H1 (cell line): ENCODE measurements around the gene CPA4. TPM values are rescaled to one million over a fixed set of nuclear protein-coding genes. Genes with fewer than 3 reads are reported as not detected.

Experiments
- CTCF ChIA-PET: fragments of 300-600 bp; sonication (Branson Sonifier 250); formaldehyde crosslinking; loops from one replicate; lab custom pipeline; 2021; ENCODE audit not compliant: partially characterized antibody; lab: Charles Lee
- POLR2A ChIA-PET: fragments of 300-600 bp; sonication (Branson Sonifier 250); formaldehyde crosslinking; loops from one replicate; lab custom pipeline; 2021; ENCODE audit warnings: inconsistent platforms; ENCODE audit not compliant: partially characterized antibody; lab: Charles Lee
- DNase-seq, 2 experiments: peaks; one replicate each; pipeline versions ENCODE4 v3.0.0 to v3.0.0-alpha.2; 2010 to 2022; ENCODE audit warnings: low spot score in 2 of 2, low read depth in 1 of 2, mixed read lengths in 1 of 2
- FAIRE-seq: peaks from 2 replicates; lab custom pipeline; 2011; peaks lifted over from hg19 to GRCh38; lab: Jason Lieb, UNC
- H2AFZ ChIP-seq: 2 replicates; pipeline ENCODE4 v1.8.1; 2012; ENCODE audit warnings: low read length, inconsistent platforms
- H2AK5ac ChIP-seq: 2 replicates; pipeline ENCODE4 v1.6.1; 2013; ENCODE audit warnings: low read depth, low read length
- H2BK120ac ChIP-seq: replicated peaks from 2 replicates; pipeline ENCODE3; 2013; ENCODE audit warnings: low read depth, low read length, inconsistent platforms
- H2BK12ac ChIP-seq: 2 replicates; pipeline ENCODE4 v1.6.1; 2013; ENCODE audit warnings: low read depth, low read length
- H2BK15ac ChIP-seq: 2 replicates; pipeline ENCODE4 v1.6.1; 2013; ENCODE audit warnings: low read length
- H2BK20ac ChIP-seq: 2 replicates; pipeline ENCODE4 v1.6.1; 2013; ENCODE audit warnings: low read length
- H2BK5ac ChIP-seq: 2 replicates; pipeline ENCODE4 v1.6.1; 2013; ENCODE audit warnings: low read depth, low read length
- H3K14ac ChIP-seq: 2 replicates; pipeline ENCODE4 v1.6.1; 2013; ENCODE audit warnings: inconsistent platforms; ENCODE audit not compliant: insufficient read length
- H3K18ac ChIP-seq: 2 replicates; pipeline ENCODE4 v1.6.1; 2013; ENCODE audit warnings: low read length; ENCODE audit errors: extremely low read depth
- H3K23ac ChIP-seq: 2 replicates; pipeline ENCODE4 v1.6.1; 2013; ENCODE audit warnings: inconsistent platforms; ENCODE audit not compliant: insufficient read length
- H3K23me2 ChIP-seq: 2 replicates; pipeline ENCODE4 v1.6.1; 2013; ENCODE audit warnings: low read depth, low read length
- H3K27ac ChIP-seq: 2 replicates; pipeline ENCODE4 v1.6.1; 2011; ENCODE audit warnings: low read depth, low read length, inconsistent platforms
- H3K27me3 ChIP-seq, 4 experiments: replicated peaks in 1 of 4; 1 replicate in 1 of 4; 2 replicates in 3 of 4; pipeline versions ENCODE4 v1.6.1 to v1.8.1; 2011 to 2013; ENCODE audit warnings: low read length in 3 of 4, mild to moderate bottlenecking in 3 of 4, inconsistent platforms in 2 of 4, mixed read lengths in 2 of 4, moderate library complexity in 1 of 4; ENCODE audit not compliant: control insufficient read depth in 3 of 4, insufficient read depth in 3 of 4; ENCODE audit errors: extremely low read depth in 1 of 4
- H3K36me3 ChIP-seq, 4 experiments: 2 replicates each; pipeline versions ENCODE4 v1.6.1 to v1.8.1; 2011 to 2013; ENCODE audit warnings: mild to moderate bottlenecking in 4 of 4, low read length in 3 of 4, moderate library complexity in 2 of 4, control low read depth in 1 of 4, inconsistent platforms in 1 of 4; ENCODE audit not compliant: insufficient read depth in 4 of 4, control insufficient read depth in 2 of 4
- H3K4ac ChIP-seq: replicated peaks from 2 replicates; pipeline ENCODE3; 2013; ENCODE audit warnings: low read length, low read depth, mixed read lengths, inconsistent platforms; ENCODE audit not compliant: insufficient read length
- H3K4me1 ChIP-seq, 4 experiments: replicated peaks in 1 of 4; 1 replicate in 1 of 4; 2 replicates in 3 of 4; pipeline versions ENCODE4 v1.6.1 to v1.8.1; 2011 to 2013; ENCODE audit warnings: low read length in 3 of 4, inconsistent platforms in 2 of 4, mixed read lengths in 1 of 4; ENCODE audit not compliant: insufficient read depth in 4 of 4, control insufficient read depth in 3 of 4
- H3K4me2 ChIP-seq, 2 experiments: 2 replicates each; pipeline versions ENCODE4 v1.6.1 to v1.8.1; 2011 to 2013; ENCODE audit warnings: low read depth in 2 of 2, low read length in 2 of 2, control low read depth in 1 of 2, inconsistent platforms in 1 of 2, mild to moderate bottlenecking in 1 of 2; ENCODE audit not compliant: insufficient read depth in 1 of 2
- H3K4me3 ChIP-seq, 4 experiments: fragments of 200-600, 300-600 bp in 1 of 4; sonication (generic), shearing (Covaris generic), sonication (Bioruptor Twin) in 1 of 4; 2 replicates each; pipeline versions ENCODE4 v1.5.1 to v1.8.1; 2011 to 2016; ENCODE audit warnings: low read length in 4 of 4, low read depth in 3 of 4, control low read depth in 2 of 4, inconsistent platforms in 2 of 4, mild to moderate bottlenecking in 2 of 4, mixed read lengths in 1 of 4, moderate library complexity in 1 of 4; ENCODE audit not compliant: insufficient read depth in 2 of 4; ENCODE audit errors: extremely low read depth in 1 of 4
- H3K56ac ChIP-seq: replicated peaks from 2 replicates; pipeline ENCODE3; 2013; ENCODE audit warnings: low read depth, mild to moderate bottlenecking, mixed read lengths, low read length, inconsistent platforms; ENCODE audit not compliant: insufficient read length
- H3K79me1 ChIP-seq: 2 replicates; pipeline ENCODE4 v1.6.1; 2013; ENCODE audit warnings: low read depth, low read length, control low read depth
- H3K79me2 ChIP-seq, 2 experiments: 2 replicates each; pipeline versions ENCODE4 v1.6.1 to v1.8.1; 2012 to 2013; ENCODE audit warnings: low read length in 2 of 2, mild to moderate bottlenecking in 2 of 2, inconsistent platforms in 1 of 2; ENCODE audit not compliant: insufficient read depth in 2 of 2, control insufficient read depth in 1 of 2
- H3K9ac ChIP-seq, 4 experiments: replicated peaks in 1 of 4; 1 replicate in 1 of 4; 2 replicates in 3 of 4; pipeline versions ENCODE4 v1.6.1 to v1.8.1; 2011 to 2013; ENCODE audit warnings: low read depth in 3 of 4, low read length in 3 of 4, control low read depth in 2 of 4, mild to moderate bottlenecking in 2 of 4, moderate library complexity in 2 of 4, inconsistent platforms in 1 of 4; ENCODE audit errors: extremely low read depth in 1 of 4
- H3K9me3 ChIP-seq, 2 experiments: 2 replicates each; pipeline versions ENCODE4 v1.6.1 to v1.8.1; 2012 to 2013; ENCODE audit warnings: mild to moderate bottlenecking in 2 of 2, moderate library complexity in 2 of 2, control low read depth in 1 of 2, inconsistent platforms in 1 of 2, low read depth in 1 of 2, low read length in 1 of 2, mixed read lengths in 1 of 2; ENCODE audit not compliant: insufficient read depth in 2 of 2
- H4K20me1 ChIP-seq, 2 experiments: replicated peaks in 1 of 2; 2 replicates each; pipeline versions ENCODE3 to v1.8.1; 2011 to 2013; ENCODE audit warnings: inconsistent platforms in 2 of 2, low read length in 2 of 2, mild to moderate bottlenecking in 1 of 2; ENCODE audit not compliant: insufficient read depth in 2 of 2, control insufficient read depth in 1 of 2
- H4K5ac ChIP-seq: 2 replicates; pipeline ENCODE4 v1.6.1; 2013; ENCODE audit warnings: low read length, low read depth, mixed read lengths, inconsistent platforms; ENCODE audit not compliant: insufficient read length
- H4K8ac ChIP-seq: 2 replicates; pipeline ENCODE4 v1.8.0; 2013; ENCODE audit warnings: mild to moderate bottlenecking, moderate library complexity, low read length, inconsistent platforms; ENCODE audit not compliant: insufficient read depth; ENCODE audit errors: extremely low read depth
- H4K91ac ChIP-seq: replicated peaks from 2 replicates; pipeline ENCODE3; 2013; ENCODE audit warnings: low read length, mixed read lengths, inconsistent platforms; ENCODE audit not compliant: insufficient read length
- BCL11A ChIP-seq, 2 experiments: IDR thresholded peaks; one replicate each; pipeline ENCODE4 v1.6.1; 2011; ENCODE audit warnings: low read depth in 2 of 2, low read length in 2 of 2, mild to moderate bottlenecking in 2 of 2
- CBX8 ChIP-seq: fragments of 300-800, 300-1000 bp; sonication (generic); IDR thresholded peaks from 2 replicates; pipeline ENCODE4 v1.7.1; 2016; ENCODE audit warnings: low read depth, low read length, borderline replicate concordance
- CHD2 ChIP-seq: IDR thresholded peaks from 2 replicates; pipeline ENCODE4 v1.6.1; 2012; ENCODE audit warnings: low read length, improper control_type of control experiment
- EGR1 ChIP-seq: IDR thresholded peaks from 2 replicates; pipeline ENCODE4 v1.6.1; 2011; ENCODE audit warnings: low read depth, low read length, borderline replicate concordance
- EZH2 ChIP-seq: fragments of 200-600 bp; sonication (generic); IDR thresholded peaks from 2 replicates; pipeline ENCODE4 v1.7.1; 2012; ENCODE audit warnings: low read depth, mild to moderate bottlenecking, moderate library complexity, low read length, inconsistent platforms; ENCODE audit not compliant: severe bottlenecking
- FOSL1 ChIP-seq: IDR thresholded peaks from 2 replicates; pipeline ENCODE4 v1.6.1; 2011; ENCODE audit warnings: mild to moderate bottlenecking, low read depth, low read length, moderate library complexity; ENCODE audit not compliant: insufficient read depth
- GTF2F1 ChIP-seq: IDR thresholded peaks from 2 replicates; pipeline ENCODE4 v1.6.1; 2012; ENCODE audit warnings: low read depth, low read length, improper control_type of control experiment, borderline replicate concordance
- MAX ChIP-seq: IDR thresholded peaks from 2 replicates; pipeline ENCODE4 v1.6.1; 2012; ENCODE audit warnings: inconsistent platforms
- WGBS, 2 experiments: shearing (Covaris generic) in 1 of 2; methylation state at CpG; one replicate each; pipeline versions ENCODE4 v1.1.6 to v1.1.7; 2013 to 2015; ENCODE audit warnings: low lambda C conversion rate in 2 of 2, mixed read lengths in 2 of 2, inconsistent platforms in 1 of 2, low coverage in 1 of 2, missing lambda C conversion rate in 1 of 2; ENCODE audit not compliant: insufficient replicate concordance in 2 of 2, insufficient coverage in 1 of 2, insufficient read length in 1 of 2; ENCODE audit errors: extremely low coverage in 1 of 2, missing lambda C conversion rate in 1 of 2; 5-methylcytosine and 5-hydroxymethylcytosine counted together
- polyA plus RNA-seq, 7 experiments: library from polyadenylated mRNA; depleted of rRNA in 3 of 7; stranded (reverse) in 5 of 7; unstranded in 2 of 7; fragments of >200 nt in 5 of 7; fragments of 200-250 nt in 2 of 7; gene quantifications; 1 replicate in 5 of 7; 2 replicates in 1 of 7; 4 replicates in 1 of 7; pipeline versions ENCODE4 v1.2.1 to v1.2.3, GENCODE V29; 2011 to 2013; ENCODE audit warnings: missing spikeins in 2 of 7, mixed read lengths in 2 of 7
- total RNA-seq: library from RNA; stranded (reverse); fragmentation: NEBNext Ultra II Directional; extraction: Animal tissue kit (Norgen Biotek cat#: 25700); gene quantifications from 2 replicates; pipeline ENCODE4 v1.2.1, GENCODE V29; 2021

CPA4 gene
- total and polyA plus RNA-seq, 2 of the 8 experiments (the other 6 are each of a cell fraction or from before 2014, with no cell fraction given), result 0.03 TPM; not detected in 1

GRCh38 chr7:130349911-130350782 is 57.2 kb downstream of the CPA4 start:
- Histone ChIP-seq H2BK15ac (0 out of 2 replicates have a peak overlapping the region, but pooled peaks have one; percentile 88), H3K23ac (no peak overlapping the region), H3K9me3 (no peaks in the 10 kb centered on the region), H4K5ac (no peak overlapping the region), H2BK5ac (no peak overlapping the region), H3K79me2 (no peaks in the 10 kb centered on the region), H3K4me2 (no peak overlapping the region), H2BK12ac (0 out of 2 replicates have a peak overlapping the region, but pooled peaks have one; percentile 14), H3K56ac (no peak overlapping the region), H4K8ac (no peak overlapping the region), H2BK120ac (no peak overlapping the region), H2AFZ (no peak overlapping the region), H3K9ac (no peak overlapping the region), H3K23me2 (no peaks in the 10 kb centered on the region), H2AK5ac (no peak overlapping the region), H4K20me1 (no peaks in the 10 kb centered on the region), H3K18ac (no peak overlapping the region; the same call in 1 of the 2 replicates), H3K4me1 (peaks cover 2 to 14% (median 9%) of the 10 kb centered on the region in 4 experiments), H3K4ac (no peak overlapping the region), H3K27me3 (no peaks in the 10 kb centered on the region), H3K27ac (no peak overlapping the region), H4K91ac (no peak overlapping the region), H3K79me1 (no peaks in the 10 kb centered on the region), H3K4me3 (no peak overlapping the region), H2BK20ac (no peak overlapping the region), H3K14ac (no peak overlapping the region), H3K36me3 (no peaks in the 10 kb centered on the region)
- no peak for FAIRE-seq
- TF ChIP-seq EZH2 (no peak), EGR1 (no peak), GTF2F1 (no peak), FOSL1 (no peak), BCL11A (IDR thresholded peaks at IDR 0.05; ENCODE audit: low read depth in 2 of 2, low read length in 2 of 2) (no peak), CHD2 (no peak), MAX (no peak), CBX8 (no peak)
- CTCF ChIA-PET, result interaction anchor here (1.0 to 1.7 kb wide), 4 partner anchors 14 to 31 kb away, joined by 3 to 5 read pairs (median 3); no protein-coding TSS in a partner anchor
- WGBS, 2 experiments, result 79% methylated on average over 16 of the region's 16 CpGs; no CpG with 5 or more reads in 1 of the 2 experiments
- DNase-seq, result no peak
- POLR2A ChIA-PET, result interaction anchor here (0.6 kb wide), 1 partner anchor 15 kb away, joined by 3 read pairs; no protein-coding TSS in a partner anchor
